ENCODE data around the gene KLF11.

DNA sequence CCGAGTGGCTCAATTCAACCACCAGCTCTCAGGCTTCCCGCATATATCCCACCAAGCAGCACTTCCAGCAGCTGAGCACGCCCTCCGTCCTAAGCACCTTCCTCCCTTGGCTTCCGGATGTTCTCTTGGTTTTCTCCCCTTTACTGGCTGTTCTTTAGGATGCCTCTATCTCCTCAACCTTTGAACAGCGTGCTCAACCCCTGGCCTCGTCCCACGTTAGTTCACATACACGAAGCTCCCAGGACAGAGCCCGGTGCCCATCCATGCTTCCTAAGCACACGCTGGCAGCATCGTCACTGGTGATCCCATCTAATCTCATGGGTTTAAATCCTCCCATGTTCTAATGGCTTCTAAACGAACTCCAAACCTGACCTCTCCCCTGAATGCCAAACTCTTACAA, 33.2 kb downstream of the KLF11 start:
- TF ChIP-seq SP1 (IDR thresholded peaks at IDR 0.05) (no peak), HDGF (IDR thresholded peaks at IDR 0.05; ENCODE audit: borderline replicate concordance) (no peak), NFRKB (IDR thresholded peaks at IDR 0.05) (no peak), SUZ12 (IDR thresholded peaks at IDR 0.05) (no peak), ELF4 (IDR thresholded peaks at IDR 0.05) (no peak), BHLHE40 (IDR thresholded peaks at IDR 0.05; ENCODE audit: borderline replicate concordance) (no peak), TARDBP (IDR thresholded peaks at IDR 0.05) (no peak), FOXM1 (IDR thresholded peaks at IDR 0.05; ENCODE audit: borderline replicate concordance) (no peak), ARNT (IDR thresholded peaks at IDR 0.05) (no peak), ZNF384 (IDR thresholded peaks at IDR 0.05) (no peak), FOXK2 (IDR thresholded peaks at IDR 0.05) (no peak), LEF1 (IDR thresholded peaks at IDR 0.05; ENCODE audit: borderline replicate concordance) (no peak)

Measured in HEK293T (cell line).